GM13976 (cell line): ENCODE data around the gene TSG101.

Experiments used
- DNase-seq: peaks from one replicate; pipeline ENCODE4 v3.0.0; 2012; ENCODE audit warnings: low spot score
- in situ Hi-C: fragments of 300-500 bp; cut with MboI; formaldehyde crosslinking; loops from one replicate; pipeline ENCODE4 v1.12.0; 2022; ENCODE audit warnings: low sequenced_read_pairs, mixed read lengths, inconsistent platforms; ENCODE audit not compliant: unreplicated experiment
- TF ChIP-seq, protein P1 (sequence below): IDR thresholded peaks from 2 replicates; pipeline ENCODE4 v1.5.1; 2012; ENCODE audit warnings: borderline replicate concordance, mild to moderate bottlenecking; ENCODE audit not compliant: insufficient read depth; ENCODE audit errors: extremely low read depth, missing control alignments, control extremely low read depth

The TSG101 gene

GRCh38 chr11:18468059-18468458 is 58.7 kb downstream of the TSG101 start:
- no peak for DNase-seq
- in situ Hi-C loops, result no loop called here
- TF ChIP-seq, protein P1, sequence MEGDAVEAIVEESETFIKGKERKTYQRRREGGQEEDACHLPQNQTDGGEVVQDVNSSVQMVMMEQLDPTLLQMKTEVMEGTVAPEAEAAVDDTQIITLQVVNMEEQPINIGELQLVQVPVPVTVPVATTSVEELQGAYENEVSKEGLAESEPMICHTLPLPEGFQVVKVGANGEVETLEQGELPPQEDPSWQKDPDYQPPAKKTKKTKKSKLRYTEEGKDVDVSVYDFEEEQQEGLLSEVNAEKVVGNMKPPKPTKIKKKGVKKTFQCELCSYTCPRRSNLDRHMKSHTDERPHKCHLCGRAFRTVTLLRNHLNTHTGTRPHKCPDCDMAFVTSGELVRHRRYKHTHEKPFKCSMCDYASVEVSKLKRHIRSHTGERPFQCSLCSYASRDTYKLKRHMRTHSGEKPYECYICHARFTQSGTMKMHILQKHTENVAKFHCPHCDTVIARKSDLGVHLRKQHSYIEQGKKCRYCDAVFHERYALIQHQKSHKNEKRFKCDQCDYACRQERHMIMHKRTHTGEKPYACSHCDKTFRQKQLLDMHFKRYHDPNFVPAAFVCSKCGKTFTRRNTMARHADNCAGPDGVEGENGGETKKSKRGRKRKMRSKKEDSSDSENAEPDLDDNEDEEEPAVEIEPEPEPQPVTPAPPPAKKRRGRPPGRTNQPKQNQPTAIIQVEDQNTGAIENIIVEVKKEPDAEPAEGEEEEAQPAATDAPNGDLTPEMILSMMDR, result no peak

DNA sequence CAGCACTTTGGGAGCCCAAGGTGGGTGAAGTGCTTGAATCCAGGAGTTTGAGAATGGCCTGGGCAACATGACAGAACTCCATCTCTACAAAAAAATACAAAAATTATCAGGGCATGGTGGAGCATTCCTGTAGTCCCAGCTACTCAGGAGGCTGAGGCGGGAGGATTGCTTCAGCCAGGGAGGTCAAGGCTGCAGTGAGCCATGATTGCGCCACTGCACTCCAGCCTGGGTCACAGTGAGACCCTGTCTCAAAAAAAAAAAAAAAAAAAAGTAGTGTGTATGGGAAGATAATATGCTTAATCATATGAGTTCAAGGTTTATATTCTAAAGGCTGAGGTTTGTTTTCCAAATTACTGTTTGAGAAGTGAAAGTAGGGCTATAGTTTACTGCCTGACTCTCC is 60.3 kb downstream of the TSG101 start:
- in situ Hi-C loops, result no loop called here
- TF ChIP-seq, protein P1, result no peak
- no peak for DNase-seq

GRCh38 chr11:18463439-18463838 is 63.3 kb downstream of the TSG101 start:
- in situ Hi-C loops, result no loop called here
- no peak for DNase-seq

DNA sequence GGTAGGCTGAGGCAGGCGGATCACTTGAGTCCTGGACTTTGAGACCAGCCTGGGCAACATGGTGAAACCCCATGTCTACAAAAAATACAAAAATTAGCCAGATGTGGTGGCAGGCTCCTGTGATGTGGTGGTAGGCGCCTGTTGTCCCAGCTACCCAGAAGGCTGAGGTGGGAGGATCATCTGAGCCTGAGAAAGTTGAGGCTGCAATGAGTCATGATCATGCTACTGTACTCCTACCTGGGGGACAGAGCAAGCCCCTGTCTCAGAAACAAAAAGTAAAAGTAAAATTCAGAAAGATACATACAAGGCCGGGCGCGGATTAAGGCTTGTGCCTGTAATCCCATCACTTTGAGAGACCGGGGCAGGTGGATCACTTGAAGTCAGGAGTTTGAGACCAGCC is 64.8 kb downstream of the TSG101 start:
- in situ Hi-C loops, result no loop called here
- TF ChIP-seq, protein P1, result no peak
- DNase-seq, result no peak

More at GRCh38 chr11:18463439-18463838, 63.3 kb downstream of the TSG101 start:
- TF ChIP-seq, protein P1, result no peak

GRCh38 chr11:18459634-18460033 is 67.1 kb downstream of the TSG101 start:
- DNase-seq, result no peak
- TF ChIP-seq, protein P1, result no peak
- in situ Hi-C loops, result no loop called here

GRCh38 chr11:18457450-18457849 is 69.3 kb downstream of the TSG101 start:
- TF ChIP-seq, protein P1, result no peak
- no peak for DNase-seq
- in situ Hi-C loops, result no loop called here

- in situ Hi-C loops, result no loop called here
- TF ChIP-seq, protein P1, result no peak
- no peak for DNase-seq
Measured at GRCh38 chr11:18455686-18456372, 70.9 kb downstream of the TSG101 start, which contains the start of gene LDHAL6A. LDHAL6A (plus strand) TSS chr11:18455856; CDS start chr11:18456681, 825 bp downstream.
